GM21381 (cell line): ENCODE results near the gene CAPZB.
"Not testable (repeated sequence)": the region's sequence is repeated elsewhere in the genome, so short reads cannot be mapped to it uniquely, and the experiment has no call there.

Experiments used
- ATAC-seq: cut with Tn5 transposase; IDR thresholded peaks from one replicate; pipeline ENCODE4 v1.9.1; 2021; ENCODE audit warnings: mild to moderate bottlenecking, moderate library complexity; ENCODE audit not compliant: unreplicated experiment

The CAPZB gene

GRCh38 chr1:19485362-19486187 lies at the start of gene CAPZB:
TSS of gene CAPZB (minus strand) at chr1:19485539. CDS start at chr1:19485438, 101 bp downstream.
- peak; percentile 71 for ATAC-seq

DNA sequence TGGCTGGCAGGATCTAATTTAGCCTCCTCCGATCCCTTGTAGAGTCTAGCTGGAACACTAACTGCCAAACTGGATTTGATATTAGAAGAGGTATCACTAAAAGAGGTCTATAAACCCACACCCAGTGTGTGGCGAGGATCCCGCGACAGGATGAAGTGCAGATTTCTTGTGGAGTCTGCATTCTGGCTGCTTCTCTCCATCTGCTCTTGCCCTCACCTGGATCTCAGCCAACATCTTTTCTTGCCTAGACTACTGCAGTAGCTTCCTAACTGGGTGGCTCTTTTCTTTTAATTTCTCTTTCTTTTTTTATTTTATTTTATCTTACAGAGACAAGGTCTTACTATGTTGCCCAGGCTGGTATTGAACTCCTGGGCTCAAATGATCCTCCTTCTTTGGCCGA lies 48.9 kb upstream of the CAPZB start:
- no peak for ATAC-seq

DNA sequence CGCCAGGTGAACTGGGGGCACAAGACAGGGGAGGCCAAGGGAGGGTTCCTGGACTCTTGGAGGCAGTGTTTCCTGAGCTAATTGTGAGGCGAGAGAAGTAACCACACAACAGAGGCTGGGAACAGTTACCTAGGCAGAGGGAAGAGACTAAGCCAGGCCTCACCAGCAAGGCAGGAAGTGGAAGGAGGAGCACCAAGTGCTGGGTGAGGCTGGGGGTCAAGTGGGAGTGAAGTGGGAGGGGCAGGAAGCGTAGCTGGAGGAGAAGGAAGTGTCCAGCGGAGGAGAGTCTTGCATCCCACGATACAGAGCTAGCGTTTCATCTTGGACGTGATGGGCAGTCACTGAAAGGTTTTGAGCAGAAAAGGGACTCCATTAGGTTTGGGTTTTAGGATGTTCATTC lies 48.3 kb upstream of the CAPZB start:
- ATAC-seq = no peak

DNA sequence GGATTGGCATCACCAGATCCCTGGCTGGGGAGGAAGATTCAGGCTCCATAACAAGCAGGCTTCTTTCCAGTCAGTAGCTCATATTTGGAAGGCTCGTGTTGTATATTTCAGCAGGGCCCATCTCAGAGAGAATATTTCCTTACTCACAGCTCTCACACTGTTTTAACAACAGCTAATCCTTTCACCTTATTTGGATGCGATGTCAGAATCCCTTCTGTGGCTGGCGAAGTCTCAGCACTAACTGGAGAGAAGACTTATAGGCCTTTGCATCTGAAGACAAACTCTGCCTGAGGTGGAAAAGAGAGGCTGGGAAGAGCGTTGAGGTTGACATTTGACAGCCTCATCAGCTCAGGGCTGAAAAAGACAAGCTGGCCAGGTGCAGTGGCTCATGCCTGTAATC lies 47.2 kb upstream of the CAPZB start:
- no peak for ATAC-seq

DNA sequence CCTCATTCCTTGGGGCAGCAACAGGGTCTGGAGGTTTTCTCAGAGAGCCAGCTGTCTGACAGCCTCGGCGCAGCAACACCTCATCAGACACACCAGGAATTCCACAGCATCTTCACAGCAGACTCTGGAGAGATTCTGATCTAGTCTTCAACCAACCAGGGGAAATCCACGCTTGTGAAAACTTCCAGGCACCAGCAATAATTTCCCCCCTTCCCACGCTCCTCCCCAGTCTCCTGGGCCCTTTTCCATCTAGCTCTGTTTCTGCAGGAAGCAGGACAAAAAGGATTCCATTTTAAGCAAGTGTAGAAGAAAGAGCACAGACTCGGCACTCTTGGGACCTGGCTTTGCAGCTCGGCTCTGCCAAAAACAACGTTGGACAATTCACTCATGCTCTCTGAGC lies 44.3 kb upstream of the CAPZB start:
- no peak for ATAC-seq

DNA sequence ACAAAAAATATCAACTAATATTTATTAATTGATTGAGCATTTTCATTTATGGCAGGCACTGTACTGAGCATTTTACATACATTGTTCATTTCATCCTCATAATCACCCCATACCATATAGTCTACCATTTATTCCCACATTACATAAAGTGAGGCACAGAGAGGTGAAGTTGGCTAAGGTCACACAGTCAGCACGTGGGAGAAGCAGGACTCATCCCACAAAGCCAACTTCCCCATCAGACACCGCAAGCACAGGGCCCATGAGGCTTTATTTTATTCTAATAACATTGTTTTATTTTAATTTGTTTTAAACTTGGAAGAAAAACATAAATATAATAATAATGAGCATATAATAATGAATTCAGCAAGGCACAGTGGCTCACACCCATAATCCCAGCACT lies 43.1 kb upstream of the CAPZB start:
- ATAC-seq = no peak

GRCh38 chr1:19525607-19526545 lies 40.5 kb upstream of the CAPZB start:
- ATAC-seq = no peak

DNA sequence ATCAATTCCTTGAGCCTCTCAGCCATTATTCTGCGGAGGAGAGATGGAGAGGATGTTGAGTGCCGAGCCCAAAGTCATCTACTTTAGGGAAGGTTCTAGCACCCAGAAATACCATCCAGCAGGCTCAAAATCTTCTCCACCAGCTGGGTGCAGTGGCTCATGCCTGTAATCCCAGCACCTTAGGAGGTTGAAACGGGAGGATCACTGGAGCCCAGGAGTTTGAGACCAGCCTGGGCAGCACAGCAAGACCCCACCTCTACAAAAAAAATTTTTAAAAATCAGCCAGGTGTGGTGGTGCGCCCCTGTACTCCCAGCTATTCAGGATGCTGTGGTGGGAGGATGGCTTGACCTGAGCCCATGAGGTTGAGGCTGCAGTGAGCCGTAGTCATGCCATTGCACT lies 39.5 kb upstream of the CAPZB start:
- ATAC-seq = no peak

- not testable (repeated sequence) for ATAC-seq
Measured at GRCh38 chr1:19522570-19522969, 37.2 kb upstream of the CAPZB start.

GRCh38 chr1:19521411-19521810 lies 36.1 kb upstream of the CAPZB start:
- no peak for ATAC-seq

DNA sequence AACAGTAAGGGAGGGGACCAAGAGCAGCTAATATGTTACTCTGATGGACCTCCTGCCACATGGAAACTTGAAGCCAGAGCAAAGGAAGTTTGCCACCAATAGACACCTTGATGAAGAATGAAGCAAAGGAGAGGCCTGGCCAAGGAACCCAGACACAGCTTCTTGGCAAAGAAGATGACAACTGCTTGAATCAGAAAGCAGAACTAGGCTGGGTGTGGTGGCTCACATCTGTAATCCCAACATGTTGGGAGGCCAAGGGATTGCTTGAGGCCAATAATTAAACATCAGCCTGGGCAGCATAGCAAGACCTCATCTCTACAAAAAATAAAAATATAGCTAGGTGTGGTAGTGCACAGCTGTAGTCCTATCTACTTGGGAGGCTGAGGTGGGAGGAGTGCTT lies 31.7 kb upstream of the CAPZB start:
- ATAC-seq = no peak

DNA sequence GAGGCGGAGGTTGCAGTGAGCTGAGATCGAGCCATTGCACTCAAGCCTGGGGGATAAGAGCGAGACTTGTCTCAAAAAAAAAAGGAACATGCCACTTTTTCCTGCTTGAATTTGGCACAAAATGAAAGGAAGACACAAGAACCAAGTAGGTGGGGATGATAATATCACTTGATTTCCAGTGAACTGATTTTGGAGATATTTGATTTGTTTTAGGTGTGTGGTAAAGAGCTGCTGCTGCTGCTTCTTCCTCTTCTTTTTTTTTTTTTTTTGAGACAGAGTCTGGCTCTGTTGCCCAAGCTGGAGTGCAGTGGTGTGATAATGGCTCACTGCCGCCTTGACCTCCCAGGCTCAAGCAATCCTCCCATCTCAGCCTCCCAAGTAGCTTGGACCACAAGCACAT lies 29.9 kb upstream of the CAPZB start:
- no peak for ATAC-seq

- no peak for ATAC-seq
Measured at GRCh38 chr1:19514391-19514831, 29.1 kb upstream of the CAPZB start.

GRCh38 chr1:19512545-19512944 lies 27.2 kb upstream of the CAPZB start:
- no peak for ATAC-seq

GRCh38 chr1:19511116-19511515 lies 25.8 kb upstream of the CAPZB start:
- ATAC-seq = no peak

DNA sequence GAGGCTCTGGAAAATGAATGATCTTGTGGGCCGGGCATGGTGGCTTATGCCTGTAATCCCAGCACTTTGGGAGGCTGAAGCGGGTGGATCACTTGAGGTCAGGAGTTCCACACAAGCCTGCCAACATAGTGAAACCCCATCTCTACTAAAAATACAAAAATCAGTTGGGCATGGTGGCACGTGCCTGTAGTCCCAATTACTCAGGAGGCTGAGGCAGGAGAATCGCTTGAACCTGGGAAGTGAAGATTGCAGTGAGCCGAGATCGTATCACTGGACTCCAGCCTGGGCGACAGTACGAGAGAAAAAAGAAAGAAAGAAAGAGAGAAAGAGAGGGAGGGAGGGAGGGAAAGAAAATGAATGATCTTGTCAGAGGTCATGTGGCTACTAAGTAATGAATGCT lies 24.3 kb upstream of the CAPZB start:
- ATAC-seq = not testable (repeated sequence)

DNA sequence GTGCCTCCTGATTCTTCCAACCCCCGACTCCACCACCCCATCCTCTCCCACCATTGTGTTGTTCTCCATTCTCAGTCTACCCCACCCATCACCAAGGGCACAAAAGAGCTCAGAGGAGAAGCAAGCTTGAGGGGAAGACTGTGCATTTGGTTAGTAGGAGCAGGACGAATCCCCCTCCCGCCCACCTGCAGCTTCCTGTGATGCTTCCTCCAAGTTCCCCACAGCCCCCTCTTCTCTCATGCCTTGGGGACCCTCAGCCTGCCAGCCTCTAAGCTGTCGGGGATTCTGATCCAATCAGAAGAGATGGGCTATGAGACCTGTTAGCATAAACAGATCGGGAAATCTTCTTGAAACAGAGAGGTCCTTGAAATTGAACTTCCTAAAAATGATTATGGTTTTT lies 22.2 kb upstream of the CAPZB start:
- ATAC-seq = no peak

DNA sequence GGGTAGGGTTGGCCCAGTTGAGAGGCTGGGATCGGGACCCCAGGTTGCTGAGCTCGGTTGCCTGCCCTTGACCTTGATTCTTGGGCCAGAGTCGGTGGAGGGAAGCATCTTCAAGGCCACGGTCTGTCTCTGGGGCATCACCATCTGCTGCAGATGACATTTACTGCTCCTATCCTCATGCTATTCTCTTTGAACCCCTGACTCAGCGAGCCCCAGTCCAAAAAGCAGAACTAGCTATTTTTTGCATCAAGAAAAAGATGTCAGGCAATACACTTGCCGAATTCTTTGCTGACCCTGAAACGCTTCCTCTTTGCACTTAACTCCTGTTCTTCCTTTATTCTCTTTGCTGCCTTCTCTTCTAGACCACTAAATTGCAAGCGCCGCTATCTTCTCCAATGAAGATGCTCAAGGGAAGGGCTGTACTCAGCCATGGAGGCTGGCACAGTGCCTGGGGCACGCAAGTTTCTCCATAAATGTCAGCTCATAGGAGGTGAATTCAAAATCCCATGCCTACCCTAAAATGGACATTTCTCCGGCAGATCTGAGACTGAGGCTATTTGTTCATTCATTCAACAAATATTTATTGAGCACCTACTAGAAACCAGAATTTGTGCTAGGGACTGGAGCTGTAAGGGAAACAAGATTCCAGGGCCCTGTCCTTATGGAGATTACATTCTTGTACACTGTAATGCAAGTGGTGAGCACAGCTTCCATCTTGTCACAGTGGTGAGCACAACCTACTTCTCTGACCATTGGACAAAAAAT lies 20.5 kb upstream of the CAPZB start:
- no peak for ATAC-seq

DNA sequence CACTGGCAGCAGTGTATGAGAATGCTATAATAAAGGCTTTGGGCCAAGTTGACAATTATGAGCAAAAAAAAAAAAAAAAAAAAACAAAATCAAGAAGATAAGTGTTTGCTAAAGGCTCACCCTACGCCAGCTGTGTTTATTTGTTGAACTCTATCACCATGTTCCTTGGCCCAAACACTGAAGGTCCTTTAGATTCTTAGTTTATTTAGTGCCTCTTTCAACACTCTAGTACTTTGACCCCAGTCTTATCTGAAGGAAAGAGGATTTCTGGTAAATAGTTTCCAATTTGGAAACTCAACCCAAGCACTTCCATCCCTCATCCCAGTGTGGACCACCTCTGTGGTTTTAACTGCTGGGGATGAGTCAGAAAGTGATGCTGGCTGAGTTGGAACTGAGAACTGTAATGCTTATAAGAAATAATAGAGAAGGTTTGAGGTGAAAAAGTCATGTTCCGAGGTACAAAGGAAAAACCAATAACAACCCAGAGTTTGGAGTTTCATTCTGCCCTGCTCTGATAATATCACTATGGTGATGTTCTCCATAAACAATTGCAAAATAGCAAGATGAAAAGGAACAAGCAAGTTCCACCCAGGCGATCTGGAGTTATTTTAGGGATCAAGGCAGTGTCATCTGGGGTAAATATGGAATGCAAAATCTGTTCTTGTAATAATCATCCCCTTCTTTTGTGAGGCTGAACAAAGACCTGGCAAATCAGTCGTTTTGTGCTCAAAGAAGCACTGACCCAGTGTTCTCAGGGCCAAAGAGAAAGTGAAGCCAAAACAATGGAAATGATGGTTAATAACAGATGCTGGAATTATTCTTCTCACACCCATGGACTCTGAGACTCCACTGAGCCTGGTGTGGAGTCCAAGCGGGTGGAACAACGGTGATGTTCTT lies 19.7 kb upstream of the CAPZB start:
- no peak for ATAC-seq

GRCh38 chr1:19502284-19502683 lies 16.9 kb upstream of the CAPZB start:
- not testable (repeated sequence) for ATAC-seq
